GM21723 (cell line): ENCODE results near the gene TTI1.

Experiments
- ATAC-seq: cut with Tn5 transposase; IDR thresholded peaks from one replicate; pipeline ENCODE4 v1.9.1; 2021; ENCODE audit warnings: mild to moderate bottlenecking, moderate library complexity; ENCODE audit not compliant: unreplicated experiment

Gene TTI1

GRCh38 chr20:37989601-37990295 is 43.5 kb downstream of the TTI1 start:
- no peak for ATAC-seq

GRCh38 chr20:37988306-37988954 is 44.8 kb downstream of the TTI1 start:
- no peak for ATAC-seq

GRCh38 chr20:37987602-37988290 is 45.5 kb downstream of the TTI1 start:
- no peak for ATAC-seq

GRCh38 chr20:37986873-37987601 is 46.2 kb downstream of the TTI1 start:
- no peak for ATAC-seq

DNA sequence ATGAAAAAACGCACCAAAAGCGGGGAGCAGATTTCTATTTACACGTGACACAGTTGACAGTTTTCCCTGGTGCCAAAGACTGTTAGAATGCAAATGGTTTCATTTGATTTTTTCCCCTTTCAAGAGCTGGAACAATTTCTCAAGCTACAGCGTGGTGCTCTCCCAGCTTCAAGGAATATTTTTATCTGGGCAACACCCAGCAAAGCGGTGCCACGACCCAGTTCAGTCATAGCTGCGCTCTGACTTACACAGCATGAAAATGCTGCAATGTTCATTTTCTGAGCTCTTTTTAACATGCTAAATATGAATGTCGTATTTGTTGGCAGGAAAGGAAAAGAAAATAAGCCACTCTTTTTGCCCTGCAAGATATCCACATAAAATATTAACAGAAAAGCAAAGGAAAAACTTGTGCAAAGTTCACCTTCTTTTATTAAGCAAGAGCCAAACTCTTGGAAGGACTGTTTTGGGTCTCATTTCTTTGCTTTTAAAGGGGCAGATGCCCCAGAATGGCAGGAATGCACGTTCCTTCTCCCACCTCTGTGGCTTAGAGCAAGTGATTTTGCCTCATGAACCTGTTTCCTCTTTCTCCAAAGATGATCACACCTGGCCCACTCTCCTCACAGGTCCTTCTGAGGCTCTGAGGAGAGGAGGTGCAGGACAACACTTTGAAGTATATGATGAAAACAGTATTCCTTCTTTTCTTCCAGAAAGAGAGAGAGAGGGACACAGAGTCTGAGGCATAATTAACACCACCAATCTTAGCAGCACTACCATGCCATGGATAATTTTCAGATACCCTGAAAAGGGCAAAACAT is 47.0 kb downstream of the TTI1 start:
- no peak for ATAC-seq

DNA sequence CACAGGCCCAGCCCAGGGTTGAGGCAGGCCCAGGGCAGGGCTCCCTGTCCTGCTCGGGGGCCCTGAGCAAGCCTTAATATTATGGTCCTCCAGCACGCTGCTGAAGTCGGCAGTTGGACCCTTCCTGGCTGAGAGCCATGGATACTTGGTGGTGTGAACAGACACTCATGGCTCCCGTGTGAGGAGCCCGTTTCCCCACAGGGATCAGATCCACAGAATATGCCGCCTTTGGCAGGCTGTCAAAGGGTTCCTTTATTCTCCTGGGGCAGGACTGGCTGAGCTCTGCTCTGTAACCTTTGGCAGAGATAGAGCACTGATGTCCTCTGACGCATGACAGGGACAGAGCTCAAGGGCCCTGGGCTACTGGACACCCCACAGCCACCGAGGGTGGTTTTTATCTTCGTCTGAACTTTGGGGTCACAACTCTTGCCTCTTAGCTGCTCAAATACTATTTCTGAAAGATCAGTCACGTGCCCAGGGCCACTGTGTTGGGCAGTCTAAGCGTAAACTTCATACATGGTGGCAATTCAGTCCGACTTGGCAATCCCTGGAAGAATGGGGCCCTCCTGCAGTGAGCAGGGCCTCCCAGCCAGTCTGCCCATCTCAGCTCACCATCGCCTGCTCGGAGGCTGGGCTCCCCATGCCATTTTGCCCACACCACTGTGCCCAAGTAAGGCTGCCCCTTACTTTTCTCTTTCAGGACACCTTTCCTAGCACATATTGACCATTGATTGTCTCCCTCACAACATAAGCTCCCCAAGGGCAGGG is 49.1 kb downstream of the TTI1 start:
- ATAC-seq: no peak

DNA sequence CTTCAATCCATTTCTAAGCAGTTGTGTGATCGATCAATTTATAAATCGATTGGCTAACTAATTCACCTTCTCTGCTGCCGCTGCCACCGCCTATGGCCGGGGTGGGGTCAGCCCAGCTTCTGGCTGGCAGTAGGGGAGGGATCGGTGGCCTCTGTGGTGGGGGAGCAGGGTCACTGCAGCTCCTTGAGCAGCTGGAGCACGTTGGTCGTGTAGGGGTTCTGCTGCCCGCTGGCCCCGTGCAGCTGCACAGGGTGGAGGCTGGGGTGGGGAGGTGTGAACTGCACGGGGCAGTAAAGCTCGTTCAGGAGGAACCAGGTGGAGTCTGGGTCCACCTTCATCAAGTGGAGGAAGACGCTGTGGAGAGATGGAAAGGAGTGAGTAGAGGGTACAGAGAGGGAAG is 50.0 kb downstream of the TTI1 start:
- ATAC-seq: no peak

GRCh38 chr20:37981568-37981967 is 51.7 kb downstream of the TTI1 start:
- no peak for ATAC-seq

DNA sequence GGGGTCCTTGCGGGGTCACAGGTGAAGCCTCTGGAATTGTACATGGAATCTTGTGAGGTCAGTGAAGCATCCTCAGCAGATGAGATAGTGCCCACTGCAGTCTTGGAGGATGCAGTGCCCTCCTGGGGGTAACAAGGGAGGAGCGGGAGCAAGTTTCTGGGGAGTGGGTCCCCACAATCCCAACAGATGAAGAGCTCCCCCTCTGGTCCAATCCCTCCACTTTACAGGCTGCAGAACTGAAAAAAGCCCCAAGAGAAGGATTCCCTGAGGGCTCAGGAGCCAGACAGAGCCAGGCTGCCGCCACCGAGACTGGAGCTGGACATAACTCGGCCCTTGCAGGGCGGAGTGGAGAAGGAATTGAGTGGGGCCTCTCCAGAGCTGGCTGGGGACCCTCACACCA is 52.4 kb downstream of the TTI1 start:
- no peak for ATAC-seq

GRCh38 chr20:37980383-37980782 is 52.9 kb downstream of the TTI1 start:
- ATAC-seq: no peak

DNA sequence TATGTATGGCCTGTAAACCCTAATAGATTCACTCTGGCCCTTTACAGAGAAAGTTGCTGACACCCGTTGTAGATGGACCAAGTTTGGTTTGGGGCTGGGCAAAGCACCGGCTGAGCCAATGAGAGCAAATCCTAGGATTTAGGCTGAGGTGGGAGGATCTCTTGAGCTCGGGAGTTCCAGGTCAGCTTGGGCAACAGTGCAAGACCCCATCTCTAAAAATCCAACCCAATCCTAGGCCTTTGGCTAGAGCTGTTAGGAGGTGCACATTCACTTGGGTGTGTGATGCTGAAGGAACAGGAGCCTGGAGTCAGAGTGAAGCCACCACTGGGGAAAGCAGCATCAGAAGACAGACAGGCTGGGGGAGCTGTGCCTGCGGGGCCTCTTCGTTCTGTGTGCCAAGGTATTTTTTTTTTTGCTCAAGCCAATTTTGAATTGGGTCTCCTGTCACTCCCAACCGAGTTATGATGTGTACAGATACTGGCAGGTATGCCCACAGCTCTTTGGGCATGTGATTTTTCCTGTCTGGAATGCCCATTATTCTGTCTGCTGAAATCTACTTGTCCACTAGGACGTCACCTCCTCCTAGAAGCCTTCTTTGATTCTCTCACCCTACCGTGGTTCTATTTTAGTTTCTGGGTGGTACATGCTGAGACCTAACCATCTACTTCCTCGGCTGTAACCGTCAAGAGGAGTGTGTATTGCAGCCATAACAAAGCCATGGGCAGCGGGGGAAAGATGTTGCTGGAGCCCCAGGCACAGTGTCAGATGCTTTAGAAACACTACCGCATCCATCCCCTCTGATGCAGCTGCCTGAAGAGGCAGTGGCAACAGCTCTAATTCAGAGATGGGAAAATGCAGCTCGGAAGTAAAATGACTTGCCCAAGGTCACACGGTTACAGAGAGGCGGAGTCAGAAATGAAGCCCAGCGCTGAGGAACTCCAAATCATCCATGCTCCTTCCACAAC is 54.0 kb downstream of the TTI1 start:
- ATAC-seq: no peak

GRCh38 chr20:37977786-37978185 is 55.5 kb downstream of the TTI1 start:
- ATAC-seq: no peak

- ATAC-seq: no peak
Measured at GRCh38 chr20:37977338-37977737, 55.9 kb downstream of the TTI1 start.

- ATAC-seq: no peak
Measured at GRCh38 chr20:37976887-37977286, 56.4 kb downstream of the TTI1 start.

GRCh38 chr20:37973059-37973910 is 60.0 kb downstream of the TTI1 start:
- ATAC-seq: no peak

GRCh38 chr20:37972256-37973058 is 60.8 kb downstream of the TTI1 start:
- ATAC-seq: no peak

- ATAC-seq: no peak
Measured at GRCh38 chr20:37971561-37972127, 61.6 kb downstream of the TTI1 start.
